Hepatocyte (in vitro differentiated cells): ENCODE results near the gene PAMR1.

Experiments
- CTCF ChIP-seq: fragments of 200-600 bp; sonication (generic); IDR thresholded peaks from 2 replicates; pipeline ENCODE4 v1.5.1; 2016; ENCODE audit warnings: antibody characterized with exemption, mild to moderate bottlenecking; ENCODE audit not compliant: poor library complexity
- EZH2phosphoT487 ChIP-seq: fragments of 200-600 bp; sonication (generic); IDR thresholded peaks from one replicate; pipeline ENCODE4 v1.6.1; 2018; ENCODE audit warnings: antibody characterized with exemption, mild to moderate bottlenecking, low read depth, moderate library complexity; ENCODE audit not compliant: unreplicated experiment, severe bottlenecking

GRCh38 chr11:35464308-35464707, 61.1 kb downstream of the PAMR1 start:
- no peak for TF ChIP-seq EZH2phosphoT487
- TF ChIP-seq CTCF = no peak
